ENCODE measurements around the gene POC1A. TPM values are rescaled to one million over a fixed set of nuclear protein-coding genes. Genes with fewer than 3 reads are reported as not detected.
A peak's percentile ranks its signal among the peaks of the same experiment; 100 is the strongest.

Gene POC1A
- total and polyA plus RNA-seq, 2 experiments from 2014 or later, result 19.1 to 26.7 TPM

GRCh38 chr3:52055537-52056351 is 98.5 kb downstream of the POC1A start (continued):
- TF ChIP-seq EZH2 (IDR thresholded peaks at IDR 0.05; ENCODE audit: low read depth, unreplicated experiment), result peak; percentile 31
- TF ChIP-seq CTCF (conservative IDR thresholded peaks at IDR 0.05; ENCODE audit: low read depth in 2 of 2), result peak in 1 of 2 experiments; percentile 23; a peak in 1 of 4 replicates
- TF ChIP-seq ZNF114 (CRISPR knock-in tag; IDR thresholded peaks at IDR 0.05), result no peak
- no peak for TF ChIP-seq ZNF331 (CRISPR knock-in tag; IDR thresholded peaks at IDR 0.05; ENCODE audit: low read depth)
- TF ChIP-seq JUNB (IDR thresholded peaks at IDR 0.05; ENCODE audit: unreplicated experiment), result no peak
- no peak for TF ChIP-seq CREB1 (CRISPR knock-in tag; IDR thresholded peaks at IDR 0.05; ENCODE audit: low read depth)
- TF ChIP-seq REST (IDR thresholded peaks at IDR 0.05; ENCODE audit: unreplicated experiment), result no peak

GRCh38 chr3:52054661-52055511 is 99.3 kb downstream of the POC1A start:
- no peaks in the 10 kb centered on the region for H3K9me2 ChIP-seq (ENCODE audit: insufficient read depth)
- peaks cover 11% of the 10 kb centered on the region for H3K79me2 ChIP-seq (replicated peaks; ENCODE audit: insufficient read depth)
- no peak overlapping the region for H3K27ac ChIP-seq (ENCODE audit: low read depth)
- ATAC-seq (peak; percentile 5), DNase-seq (ENCODE audit: low spot score) (peak; percentile 62)
- H3F3A ChIP-seq (replicated peaks; ENCODE audit: low read depth), result 0 out of 2 replicates have a peak, but pooled peaks cover 13% of the 10 kb centered on the region
- peak overlapping the region; percentile 92 for H3K4me3 ChIP-seq
- TF ChIP-seq CTCF (conservative IDR thresholded peaks at IDR 0.05; ENCODE audit: low read depth in 2 of 2) (peak; percentile 50 to 66), CREB1 (CRISPR knock-in tag; IDR thresholded peaks at IDR 0.05; ENCODE audit: low read depth) (no peak)
- peaks cover 24% of the 10 kb centered on the region for H3K4me1 Mint-ChIP-seq
- peaks cover 14% of the 10 kb centered on the region; the same call in 1 of the 2 replicates for H3K27me3 ChIP-seq (ENCODE audit: insufficient read depth)
- no peak overlapping the region for H3K27ac Mint-ChIP-seq
- H3K9me3 Mint-ChIP-seq, result no peaks in the 10 kb centered on the region
- H3K4me3 Mint-ChIP-seq, result peak overlapping the region; percentile 84
- peak overlapping the region; percentile 93 for H2AFZ ChIP-seq
- H3K36me3 Mint-ChIP-seq (ENCODE audit: low read depth), result peaks cover 26% of the 10 kb centered on the region
- peaks cover 10% of the 10 kb centered on the region for H3K27me3 Mint-ChIP-seq (ENCODE audit: insufficient read depth, low read depth, poor library complexity)
- peak overlapping the region; percentile 98 for H3K4me2 ChIP-seq
- H3K36me3 ChIP-seq (ENCODE audit: insufficient read depth), result no peaks in the 10 kb centered on the region
- H3K4me1 ChIP-seq (ENCODE audit: insufficient read depth), result peaks cover 19% of the 10 kb centered on the region
- H4K20me1 ChIP-seq (replicated peaks; ENCODE audit: insufficient read depth), result no peaks in the 10 kb centered on the region

Measured in GM23338 (cell line).